H9 (cell line): ENCODE measurements around the gene MRPL21. TPM values are rescaled to one million over a fixed set of nuclear protein-coding genes. Genes with fewer than 3 reads are reported as not detected.

ENCODE experiments used
- DNase-seq: peaks from one replicate; pipeline ENCODE4 v3.0.0-alpha.2; 2017
- H2AFZ ChIP-seq: one replicate; pipeline ENCODE4 v1.6.1; 2013; ENCODE audit warnings: mild to moderate bottlenecking, low read length, control low read depth, moderate library complexity
- H2AK5ac ChIP-seq: 2 replicates; pipeline ENCODE4 v1.6.1; 2013; ENCODE audit warnings: low read length, control low read depth, mixed read lengths; ENCODE audit not compliant: insufficient read length
- H2BK120ac ChIP-seq: one replicate; pipeline ENCODE4 v1.6.1; 2013; ENCODE audit warnings: low read depth, mild to moderate bottlenecking, low read length, control low read depth, inconsistent platforms; ENCODE audit not compliant: poor library complexity, severe bottlenecking
- H2BK12ac ChIP-seq: 2 replicates; pipeline ENCODE4 v1.6.1; 2013; ENCODE audit warnings: low read length, control low read depth, mixed read lengths, low read depth; ENCODE audit not compliant: insufficient read length
- H2BK15ac ChIP-seq: 2 replicates; pipeline ENCODE4 v1.6.1; 2013; ENCODE audit warnings: low read depth, low read length, control low read depth
- H2BK20ac ChIP-seq: one replicate; pipeline ENCODE4 v1.6.1; 2013; ENCODE audit warnings: low read depth, mild to moderate bottlenecking, low read length, control low read depth, inconsistent platforms; ENCODE audit not compliant: poor library complexity, severe bottlenecking
- H2BK5ac ChIP-seq: 2 replicates; pipeline ENCODE4 v1.6.1; 2013; ENCODE audit warnings: low read length, control low read depth, mixed read lengths; ENCODE audit not compliant: insufficient read length
- H3K14ac ChIP-seq: 2 replicates; pipeline ENCODE4 v1.6.1; 2013; ENCODE audit warnings: low read length, control low read depth; ENCODE audit not compliant: insufficient read depth
- H3K18ac ChIP-seq: 2 replicates; pipeline ENCODE4 v1.6.1; 2013; ENCODE audit warnings: low read depth, mild to moderate bottlenecking, mixed read lengths, low read length, control low read depth; ENCODE audit not compliant: insufficient read length
- H3K23ac ChIP-seq: 2 replicates; pipeline ENCODE4 v1.6.1; 2013; ENCODE audit warnings: low read length, control low read depth, mixed read lengths, low read depth; ENCODE audit not compliant: insufficient read length
- H3K23me2 ChIP-seq: 2 replicates; pipeline ENCODE4 v1.6.1; 2013; ENCODE audit warnings: low read depth, mild to moderate bottlenecking, mixed read lengths, low read length, control low read depth; ENCODE audit not compliant: insufficient read length, poor library complexity, severe bottlenecking
- H3K27ac ChIP-seq: 2 replicates; pipeline ENCODE4 v1.5.1; 2013; ENCODE audit warnings: low read length, control low read depth, mixed read lengths, low read depth; ENCODE audit not compliant: insufficient read length
- H3K27me3 ChIP-seq: 2 replicates; pipeline ENCODE4 v1.6.1; 2013; ENCODE audit warnings: low read length, control low read depth, inconsistent platforms; ENCODE audit not compliant: insufficient read depth
- H3K4ac ChIP-seq: 2 replicates; pipeline ENCODE4 v1.6.1; 2013; ENCODE audit warnings: low read depth, mild to moderate bottlenecking, control low read depth, inconsistent platforms, low read length, moderate library complexity
- H3K4me1 ChIP-seq: 2 replicates; pipeline ENCODE4 v1.6.1; 2013; ENCODE audit warnings: low read length, control low read depth, inconsistent platforms; ENCODE audit not compliant: insufficient read depth
- H3K4me2 ChIP-seq: 2 replicates; pipeline ENCODE4 v1.6.1; 2013; ENCODE audit warnings: low read length, control low read depth, mixed read lengths; ENCODE audit not compliant: insufficient read length, insufficient read depth
- H3K56ac ChIP-seq: 2 replicates; pipeline ENCODE4 v1.6.1; 2013; ENCODE audit warnings: low read depth, mild to moderate bottlenecking, mixed read lengths, low read length, control low read depth; ENCODE audit not compliant: insufficient read length
- H3K79me1 ChIP-seq: 2 replicates; pipeline ENCODE4 v1.6.1; 2013; ENCODE audit warnings: low read depth, mild to moderate bottlenecking, moderate library complexity, low read length, control low read depth, inconsistent platforms; ENCODE audit not compliant: insufficient read depth, poor library complexity, severe bottlenecking
- H3K79me2 ChIP-seq: 2 replicates; pipeline ENCODE4 v1.6.1; 2013; ENCODE audit warnings: low read length, control low read depth, inconsistent platforms; ENCODE audit not compliant: insufficient read depth
- H3K9ac ChIP-seq: 2 replicates; pipeline ENCODE4 v1.6.1; 2013; ENCODE audit warnings: low read length, control low read depth, mixed read lengths; ENCODE audit not compliant: insufficient read length; ENCODE audit errors: extremely low read depth
- H3K9me3 ChIP-seq: one replicate; pipeline ENCODE4 v1.6.1; 2013; ENCODE audit warnings: low read depth, low read length, inconsistent platforms; ENCODE audit not compliant: control insufficient read depth
- H3T11ph ChIP-seq: one replicate; pipeline ENCODE4 v1.6.1; 2013; ENCODE audit warnings: mild to moderate bottlenecking, low read length, control low read depth, inconsistent platforms
- H4K20me1 ChIP-seq: one replicate; pipeline ENCODE4 v1.6.1; 2013; ENCODE audit not compliant: control insufficient read depth, insufficient read length, insufficient read depth
- H4K5ac ChIP-seq: 2 replicates; pipeline ENCODE4 v1.6.1; 2013; ENCODE audit warnings: low read depth, mild to moderate bottlenecking, mixed read lengths, low read length, control low read depth; ENCODE audit not compliant: insufficient read length
- H4K8ac ChIP-seq: replicated peaks from 2 replicates; pipeline ENCODE4 v1.6.1; 2013; ENCODE audit warnings: low read length, control low read depth, mixed read lengths, low read depth; ENCODE audit not compliant: insufficient read length
- H4K91ac ChIP-seq: 2 replicates; pipeline ENCODE4 v1.6.1; 2013; ENCODE audit warnings: low read depth, mild to moderate bottlenecking, moderate library complexity, mixed read lengths, low read length, control low read depth; ENCODE audit not compliant: insufficient read length
- H3K27ac Mint-ChIP-seq, 3 experiments: 2 replicates in 2 of 3; 3 replicates in 1 of 3; pipeline ENCODE4 v1.8.0; 2020 to 2021; ENCODE audit warnings: mixed read lengths in 3 of 3, mild to moderate bottlenecking in 1 of 3, moderate library complexity in 1 of 3
- H3K27me3 Mint-ChIP-seq: 2 replicates; pipeline ENCODE4 v1.8.0; 2021; ENCODE audit warnings: low read depth, mild to moderate bottlenecking, moderate library complexity, mixed read lengths
- H3K36me3 Mint-ChIP-seq, 3 experiments: 2 replicates in 2 of 3; 3 replicates in 1 of 3; pipeline ENCODE4 v1.8.0; 2020 to 2021; ENCODE audit warnings: low read depth in 3 of 3, mixed read lengths in 3 of 3; ENCODE audit not compliant: insufficient read depth in 1 of 3
- H3K4me1 Mint-ChIP-seq, 2 experiments: 2 replicates each; pipeline ENCODE4 v1.8.0; 2020; ENCODE audit warnings: mixed read lengths in 2 of 2
- H3K4me3 Mint-ChIP-seq, 2 experiments: 2 replicates in 1 of 2; 3 replicates in 1 of 2; pipeline ENCODE4 v1.8.0; 2020 to 2021; ENCODE audit warnings: mild to moderate bottlenecking in 2 of 2, mixed read lengths in 2 of 2, moderate library complexity in 1 of 2
- H3K9me3 Mint-ChIP-seq, 2 experiments: 2 replicates in 1 of 2; 3 replicates in 1 of 2; pipeline ENCODE4 v1.8.0; 2020; ENCODE audit warnings: mild to moderate bottlenecking in 2 of 2, mixed read lengths in 2 of 2, moderate library complexity in 1 of 2
- WGBS: extraction: QIAGEN DNeasy Blood & Tissue Kit; methylation state at CpG from one replicate; pipeline ENCODE4 v1.1.7; 2013; ENCODE audit warnings: missing lambda C conversion rate, low lambda C conversion rate, mixed read lengths; ENCODE audit not compliant: insufficient read length; ENCODE audit errors: extremely low coverage; 5-methylcytosine and 5-hydroxymethylcytosine counted together
- total RNA-seq: library from RNA; stranded (reverse); gene quantifications from 2 replicates; pipeline ENCODE4 v1.2.1, GENCODE V29; 2021
- TF ChIP-seq, protein P1 (sequence below): fragments of 200-600 bp; sonication (generic); conservative IDR thresholded peaks from 3 replicates; pipeline ENCODE4 v1.8.0; 2021; ENCODE audit warnings: antibody characterized with exemption, mild to moderate bottlenecking

The MRPL21 gene
- total RNA-seq, 1 experiment from 2014 or later = 91.5 TPM

- peaks cover 5% of the 10 kb centered on the region for H3K9me3 ChIP-seq
- no peaks in the 10 kb centered on the region for H4K20me1 ChIP-seq
- no peak overlapping the region for H4K5ac ChIP-seq
- no peak overlapping the region for H2AFZ ChIP-seq
- H2BK15ac ChIP-seq = no peak overlapping the region
- H3K36me3 Mint-ChIP-seq = peaks cover 58 to 90% (median 85%) of the 10 kb centered on the region in 3 experiments
- H3K23me2 ChIP-seq = no peaks in the 10 kb centered on the region
- no peaks in the 10 kb centered on the region for H3K27me3 ChIP-seq
- no peaks in the 10 kb centered on the region for H3K4me1 ChIP-seq
- H3K4me1 Mint-ChIP-seq = no peaks in the 10 kb centered on the region
- no peak overlapping the region for H3K9ac ChIP-seq
- WGBS = no CpG with 5 or more reads among the region's 3 CpGs
- no peak overlapping the region for H3K23ac ChIP-seq
- no peak overlapping the region for H3K4ac ChIP-seq
- H3K18ac ChIP-seq = no peak overlapping the region
- no peak overlapping the region for H3K14ac ChIP-seq
- no peak overlapping the region for H2BK20ac ChIP-seq
- H3K9me3 Mint-ChIP-seq = peaks cover 20% of the 10 kb centered on the region in 2 experiments
- no peak overlapping the region for H2AK5ac ChIP-seq
- no peak overlapping the region for H2BK5ac ChIP-seq
- H2BK12ac ChIP-seq = no peak overlapping the region
- H3K27ac ChIP-seq = no peak overlapping the region
- H4K91ac ChIP-seq = no peak overlapping the region
- H3K79me1 ChIP-seq = no peaks in the 10 kb centered on the region
- H3K79me2 ChIP-seq = no peaks in the 10 kb centered on the region; the same call in 1 of the 2 replicates
- H3K56ac ChIP-seq = no peak overlapping the region
- H3K27ac Mint-ChIP-seq = no peak overlapping the region
- TF ChIP-seq, protein P1, sequence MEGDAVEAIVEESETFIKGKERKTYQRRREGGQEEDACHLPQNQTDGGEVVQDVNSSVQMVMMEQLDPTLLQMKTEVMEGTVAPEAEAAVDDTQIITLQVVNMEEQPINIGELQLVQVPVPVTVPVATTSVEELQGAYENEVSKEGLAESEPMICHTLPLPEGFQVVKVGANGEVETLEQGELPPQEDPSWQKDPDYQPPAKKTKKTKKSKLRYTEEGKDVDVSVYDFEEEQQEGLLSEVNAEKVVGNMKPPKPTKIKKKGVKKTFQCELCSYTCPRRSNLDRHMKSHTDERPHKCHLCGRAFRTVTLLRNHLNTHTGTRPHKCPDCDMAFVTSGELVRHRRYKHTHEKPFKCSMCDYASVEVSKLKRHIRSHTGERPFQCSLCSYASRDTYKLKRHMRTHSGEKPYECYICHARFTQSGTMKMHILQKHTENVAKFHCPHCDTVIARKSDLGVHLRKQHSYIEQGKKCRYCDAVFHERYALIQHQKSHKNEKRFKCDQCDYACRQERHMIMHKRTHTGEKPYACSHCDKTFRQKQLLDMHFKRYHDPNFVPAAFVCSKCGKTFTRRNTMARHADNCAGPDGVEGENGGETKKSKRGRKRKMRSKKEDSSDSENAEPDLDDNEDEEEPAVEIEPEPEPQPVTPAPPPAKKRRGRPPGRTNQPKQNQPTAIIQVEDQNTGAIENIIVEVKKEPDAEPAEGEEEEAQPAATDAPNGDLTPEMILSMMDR = no peak
- no peak overlapping the region for H3K4me3 Mint-ChIP-seq
- no peak overlapping the region for H3K4me2 ChIP-seq
- no peak overlapping the region for H2BK120ac ChIP-seq
- no peak for DNase-seq
- H4K8ac ChIP-seq = no peak overlapping the region
- no peak overlapping the region for H3T11ph ChIP-seq
- H3K27me3 Mint-ChIP-seq = no peaks in the 10 kb centered on the region; the same call in 1 of the 2 replicates
These were observed 22.0 kb upstream of the MRPL21 start for GRCh38 chr11:68925611-68926010.
